IMR-90 (cell line): ENCODE results near the gene ADCY2. TPM values are rescaled to one million over a fixed set of nuclear protein-coding genes. Genes with fewer than 3 reads are reported as not detected.

Experiments
- ATAC-seq: fragments of 200-7000 bp; cut with Tn5 transposase; 2 replicates; pipeline ENCODE4 v1.9.1; 2020; ENCODE audit warnings: low read depth, mild to moderate bottlenecking, moderate library complexity
- BruUV-seq: library from RNA; stranded (reverse); fragments of 400-500 nt; replicated peaks from 2 replicates; lab custom pipeline; 2021; lab: Mats Ljungman, UMichigan
- CTCF ChIA-PET: fragments of 300-600 bp; formaldehyde crosslinking; extraction: SDS; loops from one replicate; lab custom pipeline; 2021; ENCODE audit warnings: antibody characterized with exemption; lab: Yijun Ruan, JAX
- POLR2A ChIA-PET: fragments of 300-600 bp; sonication (Branson Sonifier 250); formaldehyde crosslinking; loops from one replicate; lab custom pipeline; 2022; ENCODE audit warnings: antibody characterized with exemption; ENCODE audit not compliant: unreplicated experiment; lab: Charles Lee
- DNase-seq: peaks from one replicate; pipeline ENCODE4 v3.0.0; 2013
- H2AFZ ChIP-seq: replicated peaks from 2 replicates; pipeline ENCODE3; 2013; ENCODE audit warnings: low read length, mild to moderate bottlenecking; ENCODE audit not compliant: poor library complexity
- H2AK5ac ChIP-seq: 2 replicates; pipeline ENCODE4 v1.6.1; 2013; ENCODE audit warnings: low read depth, low read length, inconsistent platforms
- H2AK9ac ChIP-seq: replicated peaks from 2 replicates; pipeline ENCODE3; 2013; ENCODE audit warnings: mild to moderate bottlenecking, low read depth, low read length, moderate library complexity; ENCODE audit not compliant: poor library complexity
- H2BK120ac ChIP-seq: 2 replicates; pipeline ENCODE4 v1.6.1; 2013; ENCODE audit warnings: low read depth, low read length, inconsistent platforms
- H2BK15ac ChIP-seq: 3 replicates; pipeline ENCODE4 v1.6.1; 2013; ENCODE audit warnings: low read depth, low read length, inconsistent platforms
- H2BK20ac ChIP-seq: 2 replicates; pipeline ENCODE4 v1.6.1; 2013; ENCODE audit warnings: low read depth, mild to moderate bottlenecking, inconsistent platforms, low read length, moderate library complexity
- H2BK5ac ChIP-seq: 2 replicates; pipeline ENCODE4 v1.6.1; 2013; ENCODE audit warnings: mild to moderate bottlenecking, low read depth, low read length, inconsistent platforms; ENCODE audit not compliant: poor library complexity, severe bottlenecking
- H3K14ac ChIP-seq: replicated peaks from 2 replicates; pipeline ENCODE4 v1.6.1; 2013; ENCODE audit warnings: low read depth, low read length, inconsistent platforms
- H3K18ac ChIP-seq: 2 replicates; pipeline ENCODE4 v1.6.1; 2013; ENCODE audit warnings: low read depth, low read length, control low read depth
- H3K23ac ChIP-seq: 2 replicates; pipeline ENCODE4 v1.6.1; 2013; ENCODE audit warnings: low read depth, low read length, inconsistent platforms
- H3K27ac ChIP-seq: 2 replicates; pipeline ENCODE4 v1.5.1; 2013; ENCODE audit warnings: mild to moderate bottlenecking, control low read depth, low read length; ENCODE audit not compliant: insufficient read depth
- H3K27me3 ChIP-seq: 2 replicates; pipeline ENCODE4 v1.6.1; 2013; ENCODE audit warnings: low read length; ENCODE audit not compliant: control insufficient read depth, insufficient read depth
- H3K36me3 ChIP-seq: 2 replicates; pipeline ENCODE4 v1.6.1; 2013; ENCODE audit warnings: low read length, mixed read lengths; ENCODE audit not compliant: control insufficient read depth, insufficient read depth
- H3K4ac ChIP-seq: 2 replicates; pipeline ENCODE4 v1.6.1; 2013; ENCODE audit warnings: low read depth, low read length, inconsistent platforms
- H3K4me1 ChIP-seq: 2 replicates; pipeline ENCODE4 v1.6.1; 2013; ENCODE audit warnings: low read length, mixed read lengths; ENCODE audit not compliant: control insufficient read depth, insufficient read depth
- H3K4me2 ChIP-seq: 2 replicates; pipeline ENCODE4 v1.6.1; 2013; ENCODE audit warnings: low read depth, mild to moderate bottlenecking, control low read depth, low read length, moderate library complexity
- H3K4me3 ChIP-seq: 2 replicates; pipeline ENCODE4 v1.5.1; 2013; ENCODE audit warnings: low read depth, mild to moderate bottlenecking, control low read depth, low read length, moderate library complexity; ENCODE audit not compliant: insufficient read depth
- H3K56ac ChIP-seq: 2 replicates; pipeline ENCODE4 v1.6.1; 2013; ENCODE audit warnings: low read length, inconsistent platforms; ENCODE audit not compliant: insufficient read depth; ENCODE audit errors: extremely low read depth
- H3K79me1 ChIP-seq, 2 experiments: 2 replicates each; pipeline ENCODE4 v1.6.1; 2013; ENCODE audit warnings: low read length in 2 of 2, inconsistent platforms in 1 of 2, low read depth in 1 of 2
- H3K9ac ChIP-seq: 2 replicates; pipeline ENCODE4 v1.6.1; 2013; ENCODE audit warnings: low read depth, low read length, control low read depth
- H3K9me1 ChIP-seq: 2 replicates; pipeline ENCODE4 v1.6.1; 2013; ENCODE audit warnings: low read length, inconsistent platforms; ENCODE audit not compliant: insufficient read depth
- H3K9me3 ChIP-seq: 2 replicates; pipeline ENCODE4 v1.6.1; 2013; ENCODE audit warnings: low read length; ENCODE audit not compliant: control insufficient read depth, insufficient read depth
- H4K20me1 ChIP-seq: 2 replicates; pipeline ENCODE4 v1.6.1; 2013; ENCODE audit warnings: low read length, inconsistent platforms; ENCODE audit not compliant: insufficient read depth
- H4K5ac ChIP-seq: 2 replicates; pipeline ENCODE4 v1.6.1; 2013; ENCODE audit warnings: mild to moderate bottlenecking, low read depth, low read length, control low read depth
- H4K8ac ChIP-seq, 2 experiments: 2 replicates each; pipeline ENCODE4 v1.6.1; 2013; ENCODE audit warnings: low read depth in 2 of 2, low read length in 2 of 2, control low read depth in 1 of 2, inconsistent platforms in 1 of 2
- H4K91ac ChIP-seq: 2 replicates; pipeline ENCODE4 v1.6.1; 2013; ENCODE audit warnings: low read depth, low read length, inconsistent platforms; ENCODE audit not compliant: insufficient read depth
- CEBPB ChIP-seq: IDR thresholded peaks from 2 replicates; pipeline ENCODE4 v1.6.1; 2012; ENCODE audit warnings: low read depth, low read length, improper control_type of control experiment
- CHD1 ChIP-seq: IDR thresholded peaks from 2 replicates; pipeline ENCODE4 v1.6.1; 2012; ENCODE audit warnings: low read depth, low read length, improper control_type of control experiment
- ELK1 ChIP-seq: fragments of 150-350 bp; IDR thresholded peaks from 2 replicates; pipeline ENCODE4 v1.6.1; 2016; ENCODE audit warnings: low read depth, mild to moderate bottlenecking, low read length, moderate library complexity, borderline replicate concordance
- MAZ ChIP-seq: IDR thresholded peaks from 2 replicates; pipeline ENCODE4 v1.6.1; 2012; ENCODE audit warnings: low read depth, mild to moderate bottlenecking, low read length, improper control_type of control experiment, moderate library complexity, borderline replicate concordance
- NFE2L2 ChIP-seq: fragments of 150-350 bp; IDR thresholded peaks from 2 replicates; pipeline ENCODE4 v1.6.1; 2016; ENCODE audit warnings: low read depth, mild to moderate bottlenecking, low read length
- POLR2A ChIP-seq: IDR thresholded peaks from 2 replicates; pipeline ENCODE4 v1.6.1; 2012; ENCODE audit warnings: mild to moderate bottlenecking, low read depth, low read length
- RAD21 ChIP-seq: IDR thresholded peaks from 2 replicates; pipeline ENCODE4 v1.6.1; 2012; ENCODE audit warnings: low read length, improper control_type of control experiment
- RCOR1 ChIP-seq: IDR thresholded peaks from 2 replicates; pipeline ENCODE4 v1.6.1; 2012; ENCODE audit warnings: mild to moderate bottlenecking, low read length, improper control_type of control experiment; ENCODE audit not compliant: insufficient replicate concordance
- RFX5 ChIP-seq: IDR thresholded peaks from 2 replicates; pipeline ENCODE4 v1.8.0; 2012; ENCODE audit warnings: low read depth, mild to moderate bottlenecking, low read length, moderate library complexity
- SMC3 ChIP-seq: fragments of 150-350 bp; IDR thresholded peaks from 2 replicates; pipeline ENCODE4 v1.6.1; 2016; ENCODE audit warnings: low read depth, mild to moderate bottlenecking, antibody characterized with exemption, low read length, moderate library complexity
- WGBS, 2 experiments: methylation state at CpG; one replicate each; pipeline versions ENCODE4 v1.1.5 to v1.1.7; 2013; ENCODE audit warnings: missing lambda C conversion rate in 2 of 2; ENCODE audit not compliant: insufficient read length in 1 of 2; ENCODE audit errors: extremely low coverage in 2 of 2; 5-methylcytosine and 5-hydroxymethylcytosine counted together
- dilution Hi-C: fragments of 300-500 bp; cut with HindIII; formaldehyde crosslinking; loops from one replicate; pipeline ENCODE4 v1.14.3; 2018; ENCODE audit warnings: low sequenced_read_pairs; ENCODE audit not compliant: unreplicated experiment
- in situ Hi-C: fragments of 300-500 bp; cut with MboI; formaldehyde crosslinking; loops from 3 replicates; pipeline ENCODE4 v1.14.3; 2019; ENCODE audit warnings: low sequenced_read_pairs, inconsistent platforms, mixed read lengths
- intact Hi-C: fragments of 100-400 bp; cut with micrococcal nuclease; formaldehyde crosslinking; loops from 2 replicates; pipeline ENCODE4 v1.10.0; 2022
- polyA plus RNA-seq, 3 experiments: library from polyadenylated mRNA; depleted of rRNA; stranded (reverse); fragments of >200 nt; gene quantifications; 2 replicates each; pipeline ENCODE4 v1.2.3, GENCODE V29; 2012; ENCODE audit warnings: low replicate concordance in 1 of 3
- total RNA-seq: library from RNA; depleted of rRNA; stranded (reverse); fragments of >200 nt; gene quantifications from 2 replicates; pipeline ENCODE4 v1.2.3, GENCODE V29; 2012

ADCY2 gene
- total and polyA plus RNA-seq, 2 of the 4 experiments (the other 2 are of a cell fraction) = not detected

DNA sequence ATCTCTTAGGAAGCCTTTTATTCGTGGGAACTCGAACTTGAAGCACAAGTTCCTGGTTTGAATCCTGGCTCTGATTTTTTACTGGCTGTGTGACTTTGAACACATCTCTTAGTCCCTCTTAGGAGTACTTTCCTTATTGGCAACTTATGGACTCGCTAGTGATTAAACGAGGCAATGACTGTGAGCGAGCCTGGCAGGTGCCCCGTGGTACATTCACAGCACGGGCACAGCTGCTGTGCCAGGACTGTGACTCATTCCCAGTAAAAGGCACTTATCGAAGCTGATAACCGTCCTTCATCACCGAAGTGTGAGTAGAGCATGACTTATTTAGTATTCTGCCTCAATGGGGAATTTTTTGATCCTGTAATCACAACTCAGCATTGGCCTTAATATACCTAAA is 432.3 kb downstream of the ADCY2 start:
- no peak overlapping the region for H3K9ac ChIP-seq
- H3K4ac ChIP-seq = no peak overlapping the region
- no peak overlapping the region for H2BK20ac ChIP-seq
- DNase-seq (no peak), ATAC-seq (no peak)
- H3K4me3 ChIP-seq = no peak overlapping the region
- dilution Hi-C loops = no loop called here
- H3K56ac ChIP-seq = no peak overlapping the region
- intact Hi-C loops = no loop called here
- H2BK120ac ChIP-seq = no peak overlapping the region
- H4K8ac ChIP-seq = no peak overlapping the region
- no peaks in the 10 kb centered on the region for H3K9me1 ChIP-seq
- ChIA-PET POLR2A (no interaction called here), CTCF (no interaction called here)
- H3K23ac ChIP-seq = no peak overlapping the region
- H3K18ac ChIP-seq = no peak overlapping the region
- no peaks in the 10 kb centered on the region for H3K36me3 ChIP-seq
- H3K14ac ChIP-seq = no peak overlapping the region
- no peak overlapping the region for H4K5ac ChIP-seq
- H4K20me1 ChIP-seq = no peaks in the 10 kb centered on the region
- BruUV-seq = no TSS peak
- H3K9me3 ChIP-seq = no peaks in the 10 kb centered on the region
- no peak overlapping the region for H2AFZ ChIP-seq
- no peak overlapping the region for H2BK15ac ChIP-seq
- no peak overlapping the region for H2BK5ac ChIP-seq
- no peak overlapping the region for H4K91ac ChIP-seq
- H3K79me1 ChIP-seq = no peaks in the 10 kb centered on the region
- no peak overlapping the region for H2AK5ac ChIP-seq
- H3K4me1 ChIP-seq = no peaks in the 10 kb centered on the region
- peaks cover 2% of the 10 kb centered on the region for H3K27me3 ChIP-seq
- TF ChIP-seq POLR2A (no peak), MAZ (no peak), CHD1 (no peak), RFX5 (no peak), RCOR1 (no peak), NFE2L2 (no peak), RAD21 (no peak), ELK1 (no peak), CEBPB (no peak), SMC3 (no peak)
- no peak overlapping the region for H3K4me2 ChIP-seq
- in situ Hi-C loops = no loop called here
- 60% methylated on average over 3 of the region's 10 CpGs; no CpG with 5 or more reads in 1 of the 2 experiments for WGBS, 2 experiments
- H2AK9ac ChIP-seq = no peak overlapping the region
- H3K27ac ChIP-seq = no peak overlapping the region
